K562 (cell line): ENCODE data around the gene NFXL1. TPM values are rescaled to one million over a fixed set of nuclear protein-coding genes. Genes with fewer than 3 reads are reported as not detected.

Source experiments
- ATF3 ChIP-seq, 2 experiments: fragments of 450-650 bp in 1 of 2; sonication (generic) in 1 of 2; formaldehyde crosslinking in 1 of 2; IDR thresholded peaks in 1 of 2; conservative IDR thresholded peaks in 1 of 2; 2 replicates each; pipeline versions ENCODE4 v1.6.1 to v1.8.1; 2016 to 2023; ENCODE audit warnings: mild to moderate bottlenecking in 2 of 2, moderate library complexity in 2 of 2, inconsistent platforms in 1 of 2, missing genetic modification reagents in 1 of 2
- CC2D1A ChIP-seq: fragments of 450-650 bp; IDR thresholded peaks from 2 replicates; pipeline ENCODE4 v1.6.1; 2017; ENCODE audit warnings: mild to moderate bottlenecking
- EP400 ChIP-seq: fragments of 450-650 bp; IDR thresholded peaks from 2 replicates; pipeline ENCODE4 v1.6.1; 2017; ENCODE audit warnings: antibody characterized with exemption, mild to moderate bottlenecking, moderate library complexity
- KLF16 ChIP-seq: IDR thresholded peaks from 2 replicates; pipeline ENCODE4 v1.6.1; 2016; ENCODE audit warnings: antibody characterized with exemption
- MAFK ChIP-seq: IDR thresholded peaks from 2 replicates; pipeline ENCODE4 v1.6.1; 2011; ENCODE audit warnings: low read length, improper control_type of control experiment
- MXD1 ChIP-seq: fragments of 250-450 bp; sonication (Bioruptor Pico); IDR thresholded peaks from 2 replicates; pipeline ENCODE4 v1.8.0; 2021; ENCODE audit warnings: borderline replicate concordance, mild to moderate bottlenecking, moderate library complexity; ENCODE audit not compliant: poor library complexity, severe bottlenecking
- POLR2G ChIP-seq: fragments of 200-400 bp; formaldehyde crosslinking; IDR thresholded peaks from 2 replicates; pipeline ENCODE4 v1.6.1; 2017; ENCODE audit warnings: low read depth, mild to moderate bottlenecking, antibody characterized with exemption, low read length, moderate library complexity
- RCOR1 ChIP-seq, 2 experiments: IDR thresholded peaks; 2 replicates each; pipeline ENCODE4 v1.6.1; 2012; ENCODE audit warnings: low read depth in 2 of 2, low read length in 2 of 2, borderline replicate concordance in 1 of 2, improper control_type of control experiment in 1 of 2
- RNF219 ChIP-seq: fragments of 250-450 bp; sonication (Bioruptor Pico); IDR thresholded peaks from 2 replicates; pipeline ENCODE4 v1.5.0; 2022; ENCODE audit warnings: mild to moderate bottlenecking
- SIX5 ChIP-seq, 2 experiments: IDR thresholded peaks; 2 replicates each; pipeline ENCODE4 v1.6.1; 2011; ENCODE audit warnings: low read length in 2 of 2, borderline replicate concordance in 1 of 2, low read depth in 1 of 2, mild to moderate bottlenecking in 1 of 2, moderate library complexity in 1 of 2; ENCODE audit not compliant: insufficient read depth in 1 of 2
- TEAD1 ChIP-seq, 2 experiments: fragments of 450-650 bp in 1 of 2; sonication (generic) in 1 of 2; formaldehyde crosslinking; IDR thresholded peaks; 2 replicates each; pipeline versions ENCODE4 v1.4.0 to v1.8.0; 2020 to 2022; ENCODE audit warnings: mild to moderate bottlenecking in 2 of 2, missing genetic modification reagents in 1 of 2
- THAP12 ChIP-seq: fragments of 250-450 bp; sonication (Bioruptor Pico); IDR thresholded peaks from 2 replicates; pipeline ENCODE4 v1.9.0; 2021; ENCODE audit warnings: mild to moderate bottlenecking, inconsistent platforms
- TRIM24 ChIP-seq, 2 experiments: fragments of 450-650 bp; IDR thresholded peaks; 2 replicates each; pipeline ENCODE4 v1.6.1; 2016
- U2AF2 ChIP-seq: fragments of 200-400 bp; formaldehyde crosslinking; optimal IDR thresholded peaks from 2 replicates; pipeline ENCODE3; 2017; ENCODE audit warnings: low read depth, mild to moderate bottlenecking, low read length
- ZEB2 ChIP-seq: fragments of 450-650 bp; IDR thresholded peaks from 2 replicates; pipeline ENCODE4 v1.6.1; 2016
- ZNF140 ChIP-seq: fragments of 250-450 bp; sonication (Bioruptor Pico); IDR thresholded peaks from 2 replicates; pipeline ENCODE4 v1.8.0; 2021; ENCODE audit warnings: moderate library complexity, mild to moderate bottlenecking, inconsistent platforms
- polyA plus RNA-seq, 8 experiments: library from polyadenylated mRNA; depleted of rRNA in 4 of 8; stranded (reverse) in 5 of 8; unstranded in 3 of 8; fragments of >200 nt; fragmentation: Nextera tagmentation in 2 of 8; fragmentation: Illumina TruSeq in 1 of 8; extraction: Ambion mirVana in 2 of 8; extraction: Trizol in 1 of 8; gene quantifications; 2 replicates each; pipeline versions ENCODE4 v1.2.1 to v1.2.3, GENCODE V29; 2011 to 2014; ENCODE audit warnings: inconsistent platforms in 1 of 8, missing spikeins in 1 of 8
- total RNA-seq, 7 experiments: library from RNA; depleted of rRNA in 6 of 7; stranded (reverse); fragments of >200 nt in 6 of 7; fragmentation: Illumina TruSeq in 2 of 7; extraction: Trizol in 2 of 7; gene quantifications; 2 replicates each; pipeline versions ENCODE4 v1.2.1 to v1.2.3, GENCODE V29; 2011 to 2021; ENCODE audit warnings: low replicate concordance in 1 of 7
- TF ChIP-seq, protein P1 (sequence below): sonication (generic); formaldehyde crosslinking; IDR thresholded peaks from 2 replicates; pipeline ENCODE4 v1.8.1; 2022; ENCODE audit warnings: missing genetic modification reagents
- TF ChIP-seq, protein P2 (sequence below): fragments of 250-450 bp; sonication (Bioruptor Pico); IDR thresholded peaks from 2 replicates; pipeline ENCODE4 v1.4.0; 2020; ENCODE audit warnings: mild to moderate bottlenecking, moderate library complexity

Gene NFXL1
- total and polyA plus RNA-seq, 9 of the 15 experiments (the other 6 are each of a cell fraction or from before 2014, with no cell fraction given) = 7.5 to 27.0 (median 10.6) TPM

DNA sequence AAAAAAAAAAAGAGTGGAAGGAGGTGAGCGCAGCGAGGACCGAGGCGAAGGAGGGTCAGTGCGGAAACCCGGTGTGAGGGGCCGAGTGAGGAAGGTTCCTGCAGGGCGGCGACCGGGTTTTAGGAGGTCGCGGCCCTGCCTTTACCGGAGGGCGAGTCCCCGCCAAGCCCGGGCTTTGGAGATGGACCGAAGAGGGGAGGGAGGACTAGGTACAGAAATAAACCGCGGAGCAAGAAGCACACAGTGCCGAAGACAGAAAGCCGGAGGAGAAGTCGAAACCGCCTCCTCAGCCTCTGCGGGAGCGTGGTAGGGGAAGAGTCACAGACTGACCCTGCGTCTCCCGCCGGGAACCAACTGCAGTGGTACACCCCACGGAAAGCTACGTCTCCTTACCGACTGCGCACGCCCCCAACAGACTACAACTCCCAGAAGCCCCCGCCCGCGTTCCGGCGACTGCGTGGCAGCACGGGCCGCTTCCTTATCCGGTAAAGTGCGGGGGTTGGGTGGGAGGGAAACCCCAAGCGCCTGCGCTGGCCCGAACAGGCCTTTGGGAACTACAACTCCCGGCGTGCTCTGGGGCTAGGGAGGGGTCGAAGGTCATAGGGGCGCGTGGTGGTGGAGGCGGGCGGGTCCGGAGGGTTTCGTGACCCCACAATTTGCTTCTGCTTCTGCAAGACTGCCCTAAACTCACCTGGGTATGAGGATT, at the start of gene NFXL1 (continued):
- TF ChIP-seq THAP12 (CRISPR knock-in tag) (no peak), ATF3 (IDR thresholded peaks at IDR 0.05) (no peak), ATF3 (CRISPR knock-in tag; conservative IDR thresholded peaks at IDR 0.05) (no peak), EP400 (peak; percentile 86), SIX5 (IDR thresholded peaks at IDR 0.05; ENCODE audit: borderline replicate concordance in 1 of 2, insufficient read depth in 1 of 2, low read depth in 1 of 2, low read length in 2 of 2) (peak; percentile 76 to 81; a peak in 3 of 4 replicates), RCOR1 (IDR thresholded peaks at IDR 0.05; ENCODE audit: borderline replicate concordance in 1 of 2, low read depth in 2 of 2, low read length in 2 of 2) (no peak; a peak in 1 of 4 replicates), CC2D1A (no peak), U2AF2 (no peak), RNF219 (CRISPR knock-in tag) (no peak), ZEB2 (peak; percentile 57; the same call in 1 of the 2 replicates), TRIM24 (IDR thresholded peaks at IDR 0.05) (0 out of 4 replicates have a peak, but pooled peaks of 1 of the 2 experiments have one; percentile 23), KLF16 (no peak), MXD1 (CRISPR knock-in tag) (peak; percentile 55), POLR2G (peak; percentile 97), TEAD1 (CRISPR knock-in tag; IDR thresholded peaks at IDR 0.05) (peak in 1 of 2 experiments; percentile 9; a peak in 1 of 4 replicates), ZNF140 (CRISPR knock-in tag) (no peak), MAFK (no peak)
- TF ChIP-seq, protein P1, sequence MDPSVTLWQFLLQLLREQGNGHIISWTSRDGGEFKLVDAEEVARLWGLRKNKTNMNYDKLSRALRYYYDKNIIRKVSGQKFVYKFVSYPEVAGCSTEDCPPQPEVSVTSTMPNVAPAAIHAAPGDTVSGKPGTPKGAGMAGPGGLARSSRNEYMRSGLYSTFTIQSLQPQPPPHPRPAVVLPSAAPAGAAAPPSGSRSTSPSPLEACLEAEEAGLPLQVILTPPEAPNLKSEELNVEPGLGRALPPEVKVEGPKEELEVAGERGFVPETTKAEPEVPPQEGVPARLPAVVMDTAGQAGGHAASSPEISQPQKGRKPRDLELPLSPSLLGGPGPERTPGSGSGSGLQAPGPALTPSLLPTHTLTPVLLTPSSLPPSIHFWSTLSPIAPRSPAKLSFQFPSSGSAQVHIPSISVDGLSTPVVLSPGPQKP (CRISPR knock-in tag) = no peak
- TF ChIP-seq, protein P2, sequence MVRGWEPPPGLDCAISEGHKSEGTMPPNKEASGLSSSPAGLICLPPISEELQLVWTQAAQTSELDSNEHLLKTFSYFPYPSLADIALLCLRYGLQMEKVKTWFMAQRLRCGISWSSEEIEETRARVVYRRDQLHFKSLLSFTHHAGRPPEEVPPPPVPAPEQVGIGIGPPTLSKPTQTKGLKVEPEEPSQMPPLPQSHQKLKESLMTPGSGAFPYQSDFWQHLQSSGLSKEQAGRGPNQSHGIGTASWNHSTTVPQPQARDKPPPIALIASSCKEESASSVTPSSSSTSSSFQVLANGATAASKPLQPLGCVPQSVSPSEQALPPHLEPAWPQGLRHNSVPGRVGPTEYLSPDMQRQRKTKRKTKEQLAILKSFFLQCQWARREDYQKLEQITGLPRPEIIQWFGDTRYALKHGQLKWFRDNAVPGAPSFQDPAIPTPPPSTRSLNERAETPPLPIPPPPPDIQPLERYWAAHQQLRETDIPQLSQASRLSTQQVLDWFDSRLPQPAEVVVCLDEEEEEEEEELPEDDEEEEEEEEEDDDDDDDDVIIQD (CRISPR knock-in tag) = no peak
